ENCODE results near the gene NRG2.

GRCh38 chr5:139958432-139959148 is 84.5 kb downstream of the NRG2 start:
- TF ChIP-seq POLR2A (IDR thresholded peaks at IDR 0.05), result no peak
- TF ChIP-seq CTCF (IDR thresholded peaks at IDR 0.05), result no peak

All from body of pancreas (tissue), 4 donors.